ENCODE measurements around the gene RLBP1. TPM values are rescaled to one million over a fixed set of nuclear protein-coding genes. Genes with fewer than 3 reads are reported as not detected.
"Not testable (repeated sequence)": the region's sequence is repeated elsewhere in the genome, so short reads cannot be mapped to it uniquely, and the experiment has no call there.

Gene RLBP1
- total and polyA plus RNA-seq, 10 donors, result not detected

DNA sequence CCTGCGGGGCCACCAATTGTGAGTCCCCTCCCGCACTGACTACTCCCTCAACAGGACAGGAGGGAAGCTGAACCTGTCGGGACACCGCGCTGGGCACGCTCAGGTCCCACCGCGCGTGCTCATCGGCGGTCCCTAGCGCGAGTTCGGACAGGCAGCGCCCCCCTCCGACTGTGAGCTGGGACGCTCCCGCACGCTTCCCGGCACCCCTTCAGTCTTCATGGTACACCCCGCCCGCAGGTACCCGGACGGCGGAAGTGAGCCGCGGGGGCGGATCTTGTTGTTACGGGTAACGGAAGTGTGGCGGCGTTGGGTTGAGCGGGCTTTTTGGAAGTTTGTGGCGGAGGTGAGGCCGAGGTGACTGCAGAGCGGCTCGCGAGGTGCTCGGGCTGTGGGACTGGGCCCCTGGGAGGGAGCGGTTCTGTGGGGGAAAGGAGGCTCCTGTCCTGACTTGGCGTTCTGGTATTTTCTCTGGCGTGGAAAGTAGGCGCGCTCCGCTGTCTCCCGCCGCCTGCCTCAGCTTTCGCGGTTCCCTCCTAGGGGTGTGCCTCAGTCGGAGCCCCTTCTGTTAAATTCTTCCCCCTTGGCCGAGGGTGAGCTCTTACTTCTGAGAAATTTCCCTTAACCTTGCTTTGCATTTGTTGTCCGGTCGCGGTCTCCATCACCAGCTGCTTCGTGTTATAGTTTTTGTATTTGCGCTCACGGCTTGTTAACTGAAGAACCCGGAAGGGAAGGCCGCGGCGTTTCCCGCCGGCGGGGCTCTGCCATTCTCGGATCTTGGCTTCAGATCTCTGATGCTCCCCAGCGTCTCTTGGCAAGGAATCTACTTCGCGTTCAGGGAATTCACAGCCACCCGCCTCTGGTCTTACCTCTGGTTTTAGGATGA lies 22.6 kb upstream of the RLBP1 start, which contains the start of gene FANCI:
Gene FANCI (plus strand): TSS at position 289 of the 883 bp plus-strand sequence. CDS start 3,669 bp downstream, outside the sequence.
- Histone ChIP-seq H3K4me3 (peak within 1 kb of the TSS; percentile 68 to 98 (median 85)), H3K27me3 (replicated peaks in 1 of 7) (no peaks in the 10 kb centered on the region), H3K36me3 (peaks cover 0 to 18% (median 3%) of the 10 kb centered on the region in 6 donors), H3K9me3 (peaks cover 0 to 7% (median 2%) of the 10 kb centered on the region in 8 donors), H3K4me1 (peaks cover 8 to 37% (median 18%) of the 10 kb centered on the region in 6 donors), H3K27ac (peak within 1 kb of the TSS in 7 of 8 donors; percentile 41 to 90 (median 63))
- 0% methylated on average over 59 to 69 of the region's 69 CpGs for WGBS, 5 donors
- intact Hi-C loops (cut with DNase I; ENCODE audit: low total_unique reads), result no loop called here
- peak; percentile 88 to 92 (median 89) for TF ChIP-seq POLR2AphosphoS5 (IDR thresholded peaks at IDR 0.05)
- TF ChIP-seq, protein P1, sequence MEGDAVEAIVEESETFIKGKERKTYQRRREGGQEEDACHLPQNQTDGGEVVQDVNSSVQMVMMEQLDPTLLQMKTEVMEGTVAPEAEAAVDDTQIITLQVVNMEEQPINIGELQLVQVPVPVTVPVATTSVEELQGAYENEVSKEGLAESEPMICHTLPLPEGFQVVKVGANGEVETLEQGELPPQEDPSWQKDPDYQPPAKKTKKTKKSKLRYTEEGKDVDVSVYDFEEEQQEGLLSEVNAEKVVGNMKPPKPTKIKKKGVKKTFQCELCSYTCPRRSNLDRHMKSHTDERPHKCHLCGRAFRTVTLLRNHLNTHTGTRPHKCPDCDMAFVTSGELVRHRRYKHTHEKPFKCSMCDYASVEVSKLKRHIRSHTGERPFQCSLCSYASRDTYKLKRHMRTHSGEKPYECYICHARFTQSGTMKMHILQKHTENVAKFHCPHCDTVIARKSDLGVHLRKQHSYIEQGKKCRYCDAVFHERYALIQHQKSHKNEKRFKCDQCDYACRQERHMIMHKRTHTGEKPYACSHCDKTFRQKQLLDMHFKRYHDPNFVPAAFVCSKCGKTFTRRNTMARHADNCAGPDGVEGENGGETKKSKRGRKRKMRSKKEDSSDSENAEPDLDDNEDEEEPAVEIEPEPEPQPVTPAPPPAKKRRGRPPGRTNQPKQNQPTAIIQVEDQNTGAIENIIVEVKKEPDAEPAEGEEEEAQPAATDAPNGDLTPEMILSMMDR (IDR thresholded peaks at IDR 0.05 in 8 of 11, conservative IDR thresholded peaks at IDR 0.05 in 3 of 11), result peak; percentile 12 to 71 (median 51)
- peak in 1 of 3 donors; percentile 44 for TF ChIP-seq POLR2A (IDR thresholded peaks at IDR 0.05)
- peak; percentile 99 for DNase-seq

DNA sequence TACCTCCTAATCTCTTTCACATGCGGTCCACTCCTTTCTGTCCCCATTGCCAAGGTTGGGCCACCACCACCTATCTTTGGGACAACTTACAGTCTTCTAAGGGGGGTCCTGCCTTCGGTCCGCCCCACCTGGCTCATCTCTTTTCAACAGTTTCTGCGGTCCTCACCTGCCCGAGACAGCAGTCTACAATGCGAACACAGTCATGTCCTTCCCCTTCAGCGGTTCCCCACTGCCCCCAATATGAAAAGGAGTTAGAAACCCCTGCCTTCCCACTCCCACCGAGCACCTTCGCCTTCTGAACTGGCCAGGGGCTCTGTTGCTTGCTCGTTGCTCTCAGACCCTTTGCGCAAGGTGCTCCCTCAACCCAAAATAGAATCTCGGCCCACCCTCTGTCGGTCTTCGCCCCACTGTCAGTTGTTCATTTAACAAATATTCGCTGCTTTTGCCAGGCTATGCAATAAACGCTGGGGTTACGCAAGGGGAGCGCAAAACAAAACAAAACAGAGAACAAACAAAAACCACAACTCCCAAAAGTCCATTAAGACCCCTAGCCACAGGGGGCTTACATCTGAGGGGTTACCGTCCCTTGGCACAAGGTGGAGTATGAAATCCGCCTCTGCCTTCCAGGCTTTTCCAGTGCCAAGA lies 21.8 kb upstream of the RLBP1 start:
- WGBS, 5 donors, result 35 to 42% (median 39%) methylated on average over 20 of the region's 20 CpGs
- H3K4me3 ChIP-seq, result peak overlapping the region; percentile 68 to 98 (median 85)
- intact Hi-C loops (cut with DNase I; ENCODE audit: low total_unique reads), result no loop called here
- TF ChIP-seq, protein P1 (IDR thresholded peaks at IDR 0.05 in 8 of 11, conservative IDR thresholded peaks at IDR 0.05 in 3 of 11), result no peak
- TF ChIP-seq POLR2A (IDR thresholded peaks at IDR 0.05) (no peak), POLR2AphosphoS5 (IDR thresholded peaks at IDR 0.05) (no peak)
- peaks cover 8 to 37% (median 18%) of the 10 kb centered on the region in 6 donors for H3K4me1 ChIP-seq
- peaks cover 0 to 7% (median 2%) of the 10 kb centered on the region in 8 donors for H3K9me3 ChIP-seq
- peak overlapping the region in 7 of 8 donors; percentile 41 to 90 (median 63) for H3K27ac ChIP-seq
- peaks cover 0 to 10% (median under 1%) of the 10 kb centered on the region in 6 donors for H3K36me3 ChIP-seq
- DNase-seq, result no peak
- no peaks in the 10 kb centered on the region for H3K27me3 ChIP-seq (replicated peaks in 1 of 7)

DNA sequence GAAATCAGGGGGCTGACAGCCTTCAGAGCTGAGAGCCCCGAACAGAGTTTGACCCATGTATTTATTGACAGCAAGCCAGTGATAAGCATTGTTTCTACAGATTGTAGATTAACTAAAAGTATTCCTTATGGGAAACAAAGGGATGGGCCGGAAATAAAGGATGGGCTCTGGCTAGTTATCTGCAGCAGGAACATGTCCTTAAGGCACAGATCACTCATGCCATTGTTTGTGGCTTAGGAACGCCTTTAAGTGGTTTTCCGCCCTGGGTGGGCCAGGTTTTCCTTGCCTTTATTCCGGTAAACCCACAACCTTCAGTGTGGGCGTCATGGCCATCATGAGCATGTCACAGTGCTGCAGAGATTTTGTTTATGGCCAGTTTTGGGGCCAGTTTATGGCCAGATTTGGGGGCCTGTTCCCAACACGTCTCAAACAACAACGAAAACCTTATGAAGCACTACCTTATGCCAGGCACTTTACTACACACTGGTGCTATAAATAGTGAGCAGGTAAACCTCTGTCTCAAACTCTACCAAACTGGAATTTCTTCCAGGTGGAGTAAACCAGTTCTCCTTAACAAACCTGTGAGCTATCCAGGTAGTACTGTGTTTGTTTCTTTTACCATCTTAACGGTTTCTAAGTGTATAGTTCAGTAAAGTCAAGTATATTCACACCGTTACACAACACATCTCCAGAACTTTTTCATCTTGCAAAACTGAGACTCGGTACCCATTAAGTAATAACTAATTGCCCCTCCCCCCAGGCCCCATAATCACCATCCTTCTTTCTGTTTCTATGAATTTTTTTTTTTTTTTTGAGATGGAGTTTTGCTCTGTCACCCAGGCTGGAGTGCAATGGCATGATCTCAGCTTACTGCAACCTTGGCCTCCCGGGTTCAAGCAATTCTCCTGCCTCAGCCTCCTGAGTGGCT lies 18.8 kb upstream of the RLBP1 start:
- H3K27ac ChIP-seq, result peak overlapping the region in 2 of 8 donors; percentile 12 to 40
- H3K9me3 ChIP-seq; H3K27me3 ChIP-seq (replicated peaks in 1 of 7); H3K4me3 ChIP-seq; H3K36me3 ChIP-seq; intact Hi-C loops (cut with DNase I; ENCODE audit: low total_unique reads); DNase-seq: not testable (repeated sequence)
- 80 to 91% (median 82%) methylated on average over 12 of the region's 12 CpGs for WGBS, 5 donors
- H3K4me1 ChIP-seq, result peaks cover 8 to 24% (median 18%) of the 10 kb centered on the region in 6 donors

DNA sequence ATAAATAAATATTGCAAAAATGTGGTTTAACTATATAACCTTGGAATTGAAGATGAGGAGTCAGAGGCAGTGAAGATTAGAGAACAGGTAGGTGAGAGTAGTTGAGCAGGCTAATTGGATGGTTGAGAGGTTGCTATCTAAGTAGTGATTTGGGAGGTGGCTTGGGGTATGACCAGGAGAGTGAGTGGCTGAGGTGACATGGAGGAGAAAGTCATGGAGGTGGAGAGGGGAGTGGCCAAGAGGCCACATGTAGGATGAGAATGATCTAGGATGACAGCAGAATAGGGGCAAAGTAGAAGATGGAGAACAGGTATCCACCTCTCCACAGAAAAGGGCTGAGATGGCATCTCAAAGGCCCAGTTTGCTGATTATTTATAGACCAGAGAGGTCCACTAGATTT lies 10.5 kb upstream of the RLBP1 start:
- TF ChIP-seq POLR2A (IDR thresholded peaks at IDR 0.05) (no peak), POLR2AphosphoS5 (IDR thresholded peaks at IDR 0.05) (no peak)
- TF ChIP-seq, protein P1 (IDR thresholded peaks at IDR 0.05 in 8 of 11, conservative IDR thresholded peaks at IDR 0.05 in 3 of 11), result no peak
- Histone ChIP-seq H3K4me1 (no peaks in the 10 kb centered on the region), H3K36me3 (no peaks in the 10 kb centered on the region), H3K9me3 (no peaks in the 10 kb centered on the region), H3K4me3 (no peak overlapping the region), H3K27ac (no peak overlapping the region), H3K27me3 (replicated peaks in 1 of 7) (peaks cover 0 to 6% (median 0%) of the 10 kb centered on the region in 7 donors)
- no peak for DNase-seq
- intact Hi-C loops (cut with DNase I; ENCODE audit: low total_unique reads), result no loop called here
